Loucy (cell line): ENCODE results near the gene SH2D3C.

Experiments used
- EZH2phosphoT487 ChIP-seq: fragments of 200-600 bp; IDR thresholded peaks from 2 replicates; pipeline ENCODE4 v1.6.1; 2018; ENCODE audit warnings: antibody characterized with exemption, mild to moderate bottlenecking, moderate library complexity, borderline replicate concordance
- TF ChIP-seq, protein P1 (sequence below): fragments of 200-600 bp; sonication (generic); conservative IDR thresholded peaks from 2 replicates; pipeline ENCODE4 v1.5.1; 2014; ENCODE audit warnings: mild to moderate bottlenecking, antibody characterized with exemption, low read length

DNA sequence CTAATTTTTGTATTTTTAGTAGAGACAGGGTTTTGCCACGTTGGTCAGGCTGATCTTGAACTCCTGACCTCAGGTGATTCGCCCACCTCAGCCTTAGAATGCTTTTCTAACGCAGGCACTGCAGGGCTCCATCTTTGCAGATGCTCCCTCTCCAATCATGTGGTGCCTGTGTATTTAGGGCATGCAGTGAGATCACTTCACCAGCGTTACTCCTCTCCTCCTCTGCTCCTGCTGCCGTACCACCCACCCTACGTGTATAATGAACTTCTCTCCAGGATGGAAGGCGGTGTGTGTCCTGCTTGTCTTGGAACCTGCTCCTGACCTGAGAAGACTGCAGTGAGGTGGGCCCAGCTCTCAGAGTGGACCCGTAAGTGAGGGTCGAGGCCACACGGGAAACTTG is 85.3 kb downstream of the SH2D3C start:
- TF ChIP-seq, protein P1, sequence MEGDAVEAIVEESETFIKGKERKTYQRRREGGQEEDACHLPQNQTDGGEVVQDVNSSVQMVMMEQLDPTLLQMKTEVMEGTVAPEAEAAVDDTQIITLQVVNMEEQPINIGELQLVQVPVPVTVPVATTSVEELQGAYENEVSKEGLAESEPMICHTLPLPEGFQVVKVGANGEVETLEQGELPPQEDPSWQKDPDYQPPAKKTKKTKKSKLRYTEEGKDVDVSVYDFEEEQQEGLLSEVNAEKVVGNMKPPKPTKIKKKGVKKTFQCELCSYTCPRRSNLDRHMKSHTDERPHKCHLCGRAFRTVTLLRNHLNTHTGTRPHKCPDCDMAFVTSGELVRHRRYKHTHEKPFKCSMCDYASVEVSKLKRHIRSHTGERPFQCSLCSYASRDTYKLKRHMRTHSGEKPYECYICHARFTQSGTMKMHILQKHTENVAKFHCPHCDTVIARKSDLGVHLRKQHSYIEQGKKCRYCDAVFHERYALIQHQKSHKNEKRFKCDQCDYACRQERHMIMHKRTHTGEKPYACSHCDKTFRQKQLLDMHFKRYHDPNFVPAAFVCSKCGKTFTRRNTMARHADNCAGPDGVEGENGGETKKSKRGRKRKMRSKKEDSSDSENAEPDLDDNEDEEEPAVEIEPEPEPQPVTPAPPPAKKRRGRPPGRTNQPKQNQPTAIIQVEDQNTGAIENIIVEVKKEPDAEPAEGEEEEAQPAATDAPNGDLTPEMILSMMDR: no peak
- no peak for TF ChIP-seq EZH2phosphoT487
